Measurements from ENCODE around the gene PON2. TPM values are rescaled to one million over a fixed set of nuclear protein-coding genes. Genes with fewer than 3 reads are reported as not detected.

Gene PON2
- total and polyA plus RNA-seq, 2 of the 13 experiments (the other 11 are each of a cell fraction or from before 2014, with no cell fraction given): 202 to 217 TPM

GRCh38 chr7:95434557-95435421 is at the start of gene PON2 (continued):
- TF ChIP-seq NR2C2 (CRISPR knock-in tag; IDR thresholded peaks at IDR 0.05; ENCODE audit: borderline replicate concordance) (peak; percentile 33; the same call in 1 of the 2 replicates), SP5 (CRISPR knock-in tag; IDR thresholded peaks at IDR 0.05; ENCODE audit: borderline replicate concordance, low read depth) (peak; percentile 84), PCBP2 (optimal IDR thresholded peaks at IDR 0.05; ENCODE audit: low read depth, low read length, poor library complexity, severe bottlenecking) (no peak), ZNF549 (CRISPR knock-in tag; IDR thresholded peaks at IDR 0.05) (0 out of 2 replicates have a peak, but pooled peaks have one; percentile 54), ZNF343 (CRISPR knock-in tag; IDR thresholded peaks at IDR 0.05) (0 out of 2 replicates have a peak, but pooled peaks have one; percentile 74), KDM5B (CRISPR knock-in tag; IDR thresholded peaks at IDR 0.05; ENCODE audit: borderline replicate concordance) (peak; percentile 84; the same call in 1 of the 2 replicates), GABPB1 (CRISPR knock-in tag; IDR thresholded peaks at IDR 0.05) (peak; percentile 76), REPIN1 (CRISPR knock-in tag; IDR thresholded peaks at IDR 0.05; ENCODE audit: borderline replicate concordance, low read depth) (peak; percentile 78), ZNF432 (CRISPR knock-in tag; IDR thresholded peaks at IDR 0.05; ENCODE audit: borderline replicate concordance) (no peak), KMT2B (CRISPR knock-in tag; IDR thresholded peaks at IDR 0.05) (peak; percentile 61; the same call in 1 of the 2 replicates), HOXA5 (CRISPR knock-in tag; IDR thresholded peaks at IDR 0.05) (peak; percentile 24; the same call in 1 of the 2 replicates)
- TF ChIP-seq, protein P1, sequence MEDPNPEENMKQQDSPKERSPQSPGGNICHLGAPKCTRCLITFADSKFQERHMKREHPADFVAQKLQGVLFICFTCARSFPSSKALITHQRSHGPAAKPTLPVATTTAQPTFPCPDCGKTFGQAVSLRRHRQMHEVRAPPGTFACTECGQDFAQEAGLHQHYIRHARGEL (CRISPR knock-in tag; IDR thresholded peaks at IDR 0.05): no peak
- TF ChIP-seq, protein P2, sequence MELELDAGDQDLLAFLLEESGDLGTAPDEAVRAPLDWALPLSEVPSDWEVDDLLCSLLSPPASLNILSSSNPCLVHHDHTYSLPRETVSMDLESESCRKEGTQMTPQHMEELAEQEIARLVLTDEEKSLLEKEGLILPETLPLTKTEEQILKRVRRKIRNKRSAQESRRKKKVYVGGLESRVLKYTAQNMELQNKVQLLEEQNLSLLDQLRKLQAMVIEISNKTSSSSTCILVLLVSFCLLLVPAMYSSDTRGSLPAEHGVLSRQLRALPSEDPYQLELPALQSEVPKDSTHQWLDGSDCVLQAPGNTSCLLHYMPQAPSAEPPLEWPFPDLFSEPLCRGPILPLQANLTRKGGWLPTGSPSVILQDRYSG (CRISPR knock-in tag; IDR thresholded peaks at IDR 0.05): peak; percentile 67; the same call in 1 of the 2 replicates
- TF ChIP-seq, protein P3, sequence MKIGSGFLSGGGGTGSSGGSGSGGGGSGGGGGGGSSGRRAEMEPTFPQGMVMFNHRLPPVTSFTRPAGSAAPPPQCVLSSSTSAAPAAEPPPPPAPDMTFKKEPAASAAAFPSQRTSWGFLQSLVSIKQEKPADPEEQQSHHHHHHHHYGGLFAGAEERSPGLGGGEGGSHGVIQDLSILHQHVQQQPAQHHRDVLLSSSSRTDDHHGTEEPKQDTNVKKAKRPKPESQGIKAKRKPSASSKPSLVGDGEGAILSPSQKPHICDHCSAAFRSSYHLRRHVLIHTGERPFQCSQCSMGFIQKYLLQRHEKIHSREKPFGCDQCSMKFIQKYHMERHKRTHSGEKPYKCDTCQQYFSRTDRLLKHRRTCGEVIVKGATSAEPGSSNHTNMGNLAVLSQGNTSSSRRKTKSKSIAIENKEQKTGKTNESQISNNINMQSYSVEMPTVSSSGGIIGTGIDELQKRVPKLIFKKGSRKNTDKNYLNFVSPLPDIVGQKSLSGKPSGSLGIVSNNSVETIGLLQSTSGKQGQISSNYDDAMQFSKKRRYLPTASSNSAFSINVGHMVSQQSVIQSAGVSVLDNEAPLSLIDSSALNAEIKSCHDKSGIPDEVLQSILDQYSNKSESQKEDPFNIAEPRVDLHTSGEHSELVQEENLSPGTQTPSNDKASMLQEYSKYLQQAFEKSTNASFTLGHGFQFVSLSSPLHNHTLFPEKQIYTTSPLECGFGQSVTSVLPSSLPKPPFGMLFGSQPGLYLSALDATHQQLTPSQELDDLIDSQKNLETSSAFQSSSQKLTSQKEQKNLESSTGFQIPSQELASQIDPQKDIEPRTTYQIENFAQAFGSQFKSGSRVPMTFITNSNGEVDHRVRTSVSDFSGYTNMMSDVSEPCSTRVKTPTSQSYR (CRISPR knock-in tag; IDR thresholded peaks at IDR 0.05; ENCODE audit: borderline replicate concordance): peak; percentile 46; the same call in 1 of the 2 replicates
- TF ChIP-seq, protein P4, sequence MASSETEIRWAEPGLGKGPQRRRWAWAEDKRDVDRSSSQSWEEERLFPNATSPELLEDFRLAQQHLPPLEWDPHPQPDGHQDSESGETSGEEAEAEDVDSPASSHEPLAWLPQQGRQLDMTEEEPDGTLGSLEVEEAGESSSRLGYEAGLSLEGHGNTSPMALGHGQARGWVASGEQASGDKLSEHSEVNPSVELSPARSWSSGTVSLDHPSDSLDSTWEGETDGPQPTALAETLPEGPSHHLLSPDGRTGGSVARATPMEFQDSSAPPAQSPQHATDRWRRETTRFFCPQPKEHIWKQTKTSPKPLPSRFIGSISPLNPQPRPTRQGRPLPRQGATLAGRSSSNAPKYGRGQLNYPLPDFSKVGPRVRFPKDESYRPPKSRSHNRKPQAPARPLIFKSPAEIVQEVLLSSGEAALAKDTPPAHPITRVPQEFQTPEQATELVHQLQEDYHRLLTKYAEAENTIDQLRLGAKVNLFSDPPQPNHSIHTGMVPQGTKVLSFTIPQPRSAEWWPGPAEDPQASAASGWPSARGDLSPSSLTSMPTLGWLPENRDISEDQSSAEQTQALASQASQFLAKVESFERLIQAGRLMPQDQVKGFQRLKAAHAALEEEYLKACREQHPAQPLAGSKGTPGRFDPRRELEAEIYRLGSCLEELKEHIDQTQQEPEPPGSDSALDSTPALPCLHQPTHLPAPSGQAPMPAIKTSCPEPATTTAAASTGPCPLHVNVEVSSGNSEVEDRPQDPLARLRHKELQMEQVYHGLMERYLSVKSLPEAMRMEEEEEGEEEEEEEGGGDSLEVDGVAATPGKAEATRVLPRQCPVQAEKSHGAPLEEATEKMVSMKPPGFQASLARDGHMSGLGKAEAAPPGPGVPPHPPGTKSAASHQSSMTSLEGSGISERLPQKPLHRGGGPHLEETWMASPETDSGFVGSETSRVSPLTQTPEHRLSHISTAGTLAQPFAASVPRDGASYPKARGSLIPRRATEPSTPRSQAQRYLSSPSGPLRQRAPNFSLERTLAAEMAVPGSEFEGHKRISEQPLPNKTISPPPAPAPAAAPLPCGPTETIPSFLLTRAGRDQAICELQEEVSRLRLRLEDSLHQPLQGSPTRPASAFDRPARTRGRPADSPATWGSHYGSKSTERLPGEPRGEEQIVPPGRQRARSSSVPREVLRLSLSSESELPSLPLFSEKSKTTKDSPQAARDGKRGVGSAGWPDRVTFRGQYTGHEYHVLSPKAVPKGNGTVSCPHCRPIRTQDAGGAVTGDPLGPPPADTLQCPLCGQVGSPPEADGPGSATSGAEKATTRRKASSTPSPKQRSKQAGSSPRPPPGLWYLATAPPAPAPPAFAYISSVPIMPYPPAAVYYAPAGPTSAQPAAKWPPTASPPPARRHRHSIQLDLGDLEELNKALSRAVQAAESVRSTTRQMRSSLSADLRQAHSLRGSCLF (CRISPR knock-in tag; IDR thresholded peaks at IDR 0.05; ENCODE audit: borderline replicate concordance): no peak

Data from HepG2 (cell line).